Gastrocnemius medialis (tissue), 4 donors: ENCODE measurements around the gene DAGLB. TPM values are rescaled to one million over a fixed set of nuclear protein-coding genes. Genes with fewer than 3 reads are reported as not detected.

ENCODE experiments used
- ATAC-seq, 2 donors: fragments of 150-250 bp; one replicate each; pipeline ENCODE4 v1.9.1; 2016
- DNase-seq, 2 donors: peaks; one replicate each; pipeline ENCODE4 v3.0.0-alpha.2; 2019
- H3K27ac ChIP-seq, 4 donors: fragments of 200-600 bp; sonication (generic); 1 replicate in 1 of 4; 2 replicates in 3 of 4; pipeline ENCODE4 v1.5.1; 2016 to 2018; ENCODE audit warnings: mild to moderate bottlenecking in 2 of 4, moderate library complexity in 1 of 4
- H3K27me3 ChIP-seq, 3 donors: fragments of 200-600 bp; sonication (generic) in 2 of 3; 1 replicate in 1 of 3; 2 replicates in 2 of 3; pipeline versions ENCODE4 v1.5.1 to v1.6.0; 2016 to 2019; ENCODE audit warnings: mild to moderate bottlenecking in 1 of 3, moderate library complexity in 1 of 3
- H3K36me3 ChIP-seq, 2 donors: fragments of 200-600 bp; sonication (generic) in 1 of 2; one replicate each; pipeline ENCODE4 v1.5.1; 2017 to 2018
- H3K4me1 ChIP-seq, 2 donors: fragments of 200-600 bp; sonication (generic) in 1 of 2; one replicate each; pipeline ENCODE4 v1.5.1; 2016 to 2017; ENCODE audit warnings: mild to moderate bottlenecking in 2 of 2
- H3K4me3 ChIP-seq, 4 donors: fragments of 200-600 bp; sonication (generic) in 3 of 4; 1 replicate in 1 of 4; 2 replicates in 3 of 4; pipeline ENCODE4 v1.5.1; 2016 to 2019; ENCODE audit warnings: mild to moderate bottlenecking in 2 of 4
- H3K9me3 ChIP-seq, 3 donors: fragments of 200-600 bp; sonication (generic) in 2 of 3; 1 replicate in 1 of 3; 2 replicates in 2 of 3; pipeline ENCODE4 v1.5.1; 2016 to 2019
- POLR2A ChIP-seq, 2 donors: fragments of 450-650 bp; IDR thresholded peaks; one replicate each; pipeline ENCODE4 v1.6.1; 2017; ENCODE audit warnings: antibody characterized with exemption in 2 of 2, mild to moderate bottlenecking in 2 of 2, moderate library complexity in 2 of 2
- in situ Hi-C, 4 donors: fragments of 200-750 bp; cut with MboI; loops; one replicate each; pipeline versions ENCODE4 v1.15.0 to v1.8.0; 2017; ENCODE audit warnings: low sequenced_read_pairs in 4 of 4
- intact Hi-C: fragments of 100-400 bp; cut with DNase I; formaldehyde crosslinking; loops from one replicate; pipeline ENCODE4 v1.15.1; 2023; ENCODE audit warnings: low total_unique reads
- total RNA-seq, 4 donors: library from RNA; depleted of rRNA; stranded (reverse); fragments of >200 nt; gene quantifications; one replicate each; pipeline versions ENCODE4 v1.1.0 to v1.2.3, GENCODE V29; 2016
- TF ChIP-seq, protein P1 (sequence below), 5 experiments: fragments of 450-650 bp in 3 of 5; fragments of 200-600 bp in 2 of 5; sonication (generic) in 2 of 5; IDR thresholded peaks in 4 of 5; conservative IDR thresholded peaks in 1 of 5; 1 replicate in 4 of 5; 2 replicates in 1 of 5; pipeline ENCODE4 v1.5.1; 2016 to 2019; ENCODE audit warnings: antibody characterized with exemption in 5 of 5, mild to moderate bottlenecking in 3 of 5, moderate library complexity in 3 of 5

The DAGLB gene
- total RNA-seq, 4 donors from 2014 or later: 11.7 to 24.0 (median 16.1) TPM

- ATAC-seq: peak; percentile 32 to 45
Measured at GRCh38 chr7:6446838-6447580, 745 bp downstream of the DAGLB start.

DNA sequence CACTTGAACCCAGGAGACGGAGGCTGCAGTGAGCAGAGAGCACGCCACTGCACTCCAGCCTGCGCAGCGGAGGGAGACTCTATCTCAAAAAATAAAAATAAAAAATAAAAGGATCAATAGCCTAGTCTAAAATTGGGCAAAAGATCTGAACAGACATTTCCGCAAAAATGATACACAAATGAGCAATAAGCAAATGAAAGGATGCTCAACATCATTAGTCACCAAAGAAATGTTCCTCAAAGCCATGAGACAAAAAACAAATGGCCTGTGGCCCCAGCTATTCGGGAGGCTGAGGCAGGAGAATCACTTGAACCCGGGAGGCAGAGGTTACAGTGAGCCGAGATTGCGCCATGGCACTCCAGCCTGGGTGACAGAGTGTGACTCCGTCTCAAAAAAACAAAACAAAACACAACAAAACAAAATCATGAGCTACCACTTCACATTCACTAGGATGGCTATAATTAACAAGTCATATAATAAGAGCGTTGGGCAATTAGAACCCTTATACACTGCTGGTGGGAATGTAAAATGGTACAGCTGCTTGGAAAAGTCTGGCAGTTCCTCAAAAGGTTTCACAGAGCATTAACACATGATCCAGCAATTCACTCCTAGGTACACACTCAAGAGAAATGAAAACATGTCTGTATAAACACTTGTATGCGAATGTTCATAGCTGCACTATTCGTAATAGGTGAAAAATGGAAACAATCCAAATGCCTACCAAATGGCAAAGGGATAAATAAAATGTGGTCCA, 3.1 kb downstream of the DAGLB start:
- H3K4me1 ChIP-seq: peaks cover 44 to 50% of the 10 kb centered on the region in 2 donors
- in situ Hi-C loops: no loop called here

More at GRCh38 chr7:6446838-6447580, 745 bp downstream of the DAGLB start:
- TF ChIP-seq POLR2A (IDR thresholded peaks at IDR 0.05): no peak
- TF ChIP-seq, protein P1, sequence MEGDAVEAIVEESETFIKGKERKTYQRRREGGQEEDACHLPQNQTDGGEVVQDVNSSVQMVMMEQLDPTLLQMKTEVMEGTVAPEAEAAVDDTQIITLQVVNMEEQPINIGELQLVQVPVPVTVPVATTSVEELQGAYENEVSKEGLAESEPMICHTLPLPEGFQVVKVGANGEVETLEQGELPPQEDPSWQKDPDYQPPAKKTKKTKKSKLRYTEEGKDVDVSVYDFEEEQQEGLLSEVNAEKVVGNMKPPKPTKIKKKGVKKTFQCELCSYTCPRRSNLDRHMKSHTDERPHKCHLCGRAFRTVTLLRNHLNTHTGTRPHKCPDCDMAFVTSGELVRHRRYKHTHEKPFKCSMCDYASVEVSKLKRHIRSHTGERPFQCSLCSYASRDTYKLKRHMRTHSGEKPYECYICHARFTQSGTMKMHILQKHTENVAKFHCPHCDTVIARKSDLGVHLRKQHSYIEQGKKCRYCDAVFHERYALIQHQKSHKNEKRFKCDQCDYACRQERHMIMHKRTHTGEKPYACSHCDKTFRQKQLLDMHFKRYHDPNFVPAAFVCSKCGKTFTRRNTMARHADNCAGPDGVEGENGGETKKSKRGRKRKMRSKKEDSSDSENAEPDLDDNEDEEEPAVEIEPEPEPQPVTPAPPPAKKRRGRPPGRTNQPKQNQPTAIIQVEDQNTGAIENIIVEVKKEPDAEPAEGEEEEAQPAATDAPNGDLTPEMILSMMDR (IDR thresholded peaks at IDR 0.05 in 4 of 5, conservative IDR thresholded peaks at IDR 0.05 in 1 of 5): no peak
- peak; percentile 56 to 79 for DNase-seq
- intact Hi-C loops (loop anchor here (2.0 to 10.0 kb wide), 2 partner anchors 438 to 1118 kb away; partner anchors contain the start of genes AIMP2, MIOS and PMS2), in situ Hi-C loops (no loop called here)
- H3K4me3 ChIP-seq: peak overlapping the region; percentile 91 to 97 (median 92)
- H3K9me3 ChIP-seq: no peaks in the 10 kb centered on the region
- peaks cover 35 to 37% of the 10 kb centered on the region in 2 donors for H3K4me1 ChIP-seq
- no peaks in the 10 kb centered on the region for H3K27me3 ChIP-seq
- peak overlapping the region; percentile 93 to 98 (median 97) for H3K27ac ChIP-seq
- peaks cover 0 to 24% of the 10 kb centered on the region in 2 donors for H3K36me3 ChIP-seq

GRCh38 chr7:6443372-6443941, 4.3 kb downstream of the DAGLB start:
- peak overlapping the region; percentile 83 to 98 (median 97) for H3K27ac ChIP-seq
- TF ChIP-seq, protein P1 (IDR thresholded peaks at IDR 0.05 in 4 of 5, conservative IDR thresholded peaks at IDR 0.05 in 1 of 5): no peak
- no peak for TF ChIP-seq POLR2A (IDR thresholded peaks at IDR 0.05)
- H3K9me3 ChIP-seq: no peaks in the 10 kb centered on the region
- ATAC-seq: no peak
- no peaks in the 10 kb centered on the region for H3K27me3 ChIP-seq
- H3K4me1 ChIP-seq: peaks cover 56 to 61% of the 10 kb centered on the region in 2 donors
- DNase-seq: no peak
- peaks cover 0 to 24% of the 10 kb centered on the region in 2 donors for H3K36me3 ChIP-seq
- intact Hi-C loops (loop anchor here (10.0 kb wide), 1 partner anchor 1121 kb away; the partner anchor contains the start of gene MIOS), in situ Hi-C loops (no loop called here)
- H3K4me3 ChIP-seq: no peak overlapping the region

More for the DNA sequence above, 3.1 kb downstream of the DAGLB start:
- DNase-seq (no peak), ATAC-seq (peak in 1 of 2 donors; percentile 8)
- no peaks in the 10 kb centered on the region for H3K9me3 ChIP-seq
- H3K36me3 ChIP-seq: peaks cover 0 to 24% of the 10 kb centered on the region in 2 donors
- no peaks in the 10 kb centered on the region for H3K27me3 ChIP-seq
- H3K4me3 ChIP-seq: no peak overlapping the region
- H3K27ac ChIP-seq: peak overlapping the region; percentile 83 to 98 (median 97)
- TF ChIP-seq POLR2A (IDR thresholded peaks at IDR 0.05): no peak
- TF ChIP-seq, protein P1 (IDR thresholded peaks at IDR 0.05 in 4 of 5, conservative IDR thresholded peaks at IDR 0.05 in 1 of 5): no peak
- intact Hi-C loops: loop anchor here (10.0 kb wide), 1 partner anchor 1120 kb away; the partner anchor contains the start of gene MIOS

- H3K4me1 ChIP-seq: peaks cover 69 to 74% of the 10 kb centered on the region in 2 donors
- in situ Hi-C loops: no loop called here
Measured at GRCh38 chr7:6442114-6442513, 5.6 kb downstream of the DAGLB start.

More at GRCh38 chr7:6442114-6442513, 5.6 kb downstream of the DAGLB start:
- H3K36me3 ChIP-seq: peaks cover 0 to 24% of the 10 kb centered on the region in 2 donors
- DNase-seq (no peak), ATAC-seq (no peak)
- H3K27me3 ChIP-seq: no peaks in the 10 kb centered on the region
- intact Hi-C loops: loop anchor here (10.0 kb wide), 1 partner anchor 1123 kb away; the partner anchor contains the start of gene MIOS
- H3K9me3 ChIP-seq: no peaks in the 10 kb centered on the region
- no peak overlapping the region for H3K4me3 ChIP-seq
- H3K27ac ChIP-seq: peak overlapping the region; percentile 21 to 98 (median 53)
- no peak for TF ChIP-seq POLR2A (IDR thresholded peaks at IDR 0.05)
- TF ChIP-seq, protein P1 (IDR thresholded peaks at IDR 0.05 in 4 of 5, conservative IDR thresholded peaks at IDR 0.05 in 1 of 5): no peak
